MM.1S (cell line): ENCODE data around the gene SCAPER.

Experiments used
- DNase-seq: peaks from one replicate; pipeline ENCODE4 v3.0.0-alpha.2; 2015
- H2AFZ ChIP-seq: fragments of 300-600 bp; sonication (generic); 2 replicates; pipeline ENCODE4 v1.6.0; 2016; ENCODE audit warnings: antibody characterized with exemption, low read length
- H3F3A ChIP-seq: fragments of 300-600 bp; sonication (generic); 2 replicates; pipeline ENCODE4 v1.6.1; 2016; ENCODE audit warnings: mild to moderate bottlenecking, antibody characterized with exemption, low read length, moderate library complexity, mixed read lengths; ENCODE audit not compliant: insufficient read depth
- H3K27ac ChIP-seq: fragments of 300-600 bp; sonication (generic); 2 replicates; pipeline ENCODE4 v1.5.1; 2016; ENCODE audit warnings: mild to moderate bottlenecking, low read length
- H3K27me3 ChIP-seq: fragments of 300-600 bp; sonication (generic); replicated peaks from 2 replicates; pipeline ENCODE4 v1.6.0; 2016; ENCODE audit warnings: low read length; ENCODE audit not compliant: insufficient read depth
- H3K36me3 ChIP-seq: fragments of 300-600 bp; sonication (generic); replicated peaks from 2 replicates; pipeline ENCODE4 v1.6.1; 2016; ENCODE audit warnings: mild to moderate bottlenecking, low read length, mixed read lengths; ENCODE audit not compliant: insufficient read depth
- H3K4me1 ChIP-seq: fragments of 300-600 bp; sonication (generic); 2 replicates; pipeline ENCODE4 v1.6.1; 2016; ENCODE audit warnings: low read length, mixed read lengths
- H3K4me2 ChIP-seq: fragments of 300-600 bp; sonication (generic); 2 replicates; pipeline ENCODE4 v1.6.0; 2016; ENCODE audit warnings: low read depth, low read length
- H3K4me3 ChIP-seq: fragments of 300-600 bp; sonication (generic); 2 replicates; pipeline ENCODE4 v1.5.1; 2016; ENCODE audit warnings: low read length, mixed read lengths
- H3K79me2 ChIP-seq: fragments of 300-600 bp; sonication (generic); 2 replicates; pipeline ENCODE4 v1.6.1; 2016; ENCODE audit warnings: mixed run types, low read length, mixed read lengths
- H3K9ac ChIP-seq: fragments of 300-600 bp; sonication (generic); 2 replicates; pipeline ENCODE4 v1.6.1; 2016; ENCODE audit warnings: low read length, mixed read lengths
- H3K9me2 ChIP-seq: fragments of 300-600 bp; sonication (generic); replicated peaks from 2 replicates; pipeline ENCODE4 v1.6.1; 2016; ENCODE audit warnings: mild to moderate bottlenecking, low read length, mixed read lengths; ENCODE audit not compliant: insufficient read depth
- H3K9me3 ChIP-seq: fragments of 300-600 bp; sonication (generic); replicated peaks from 2 replicates; pipeline ENCODE4 v1.6.1; 2016; ENCODE audit warnings: mild to moderate bottlenecking, low read length, mixed read lengths; ENCODE audit not compliant: insufficient read depth
- H4K20me1 ChIP-seq: fragments of 300-600 bp; sonication (generic); 2 replicates; pipeline ENCODE4 v1.6.1; 2016; ENCODE audit warnings: mild to moderate bottlenecking, low read length, moderate library complexity, mixed read lengths; ENCODE audit not compliant: insufficient read depth
- CTCF ChIP-seq: fragments of 300-600 bp; sonication (generic); IDR thresholded peaks from 2 replicates; pipeline ENCODE4 v1.5.1; 2016; ENCODE audit warnings: antibody characterized with exemption, low read length, mixed read lengths
- EZH2 ChIP-seq: fragments of 300-600 bp; sonication (generic); optimal IDR thresholded peaks from 2 replicates; pipeline ENCODE3; 2017; ENCODE audit warnings: low read depth, mild to moderate bottlenecking, antibody characterized with exemption, low read length, mixed read lengths
- EZH2phosphoT487 ChIP-seq: fragments of 300-600 bp; sonication (generic); IDR thresholded peaks from 2 replicates; pipeline ENCODE4 v1.6.1; 2018; ENCODE audit warnings: antibody characterized with exemption, low read length

The SCAPER gene

GRCh38 chr15:76378691-76379090, 526.4 kb downstream of the SCAPER start:
- no peaks in the 10 kb centered on the region for H3K27me3 ChIP-seq
- H3K36me3 ChIP-seq = no peaks in the 10 kb centered on the region
- no peak for DNase-seq
- no peak overlapping the region for H3K27ac ChIP-seq
- TF ChIP-seq EZH2phosphoT487 = no peak
- no peak for TF ChIP-seq EZH2
- no peak for TF ChIP-seq CTCF
- H3F3A ChIP-seq = no peaks in the 10 kb centered on the region
- H3K9me3 ChIP-seq = no peaks in the 10 kb centered on the region
- no peak overlapping the region for H3K4me2 ChIP-seq
- no peaks in the 10 kb centered on the region for H4K20me1 ChIP-seq
- H3K79me2 ChIP-seq = no peaks in the 10 kb centered on the region
- H3K9me2 ChIP-seq = no peaks in the 10 kb centered on the region
- H3K4me1 ChIP-seq = no peaks in the 10 kb centered on the region
- H2AFZ ChIP-seq = no peak overlapping the region
- H3K9ac ChIP-seq = no peak overlapping the region
- no peak overlapping the region for H3K4me3 ChIP-seq

GRCh38 chr15:76377751-76378150, 527.4 kb downstream of the SCAPER start:
- Histone ChIP-seq H3K27ac (no peak overlapping the region), H3K4me3 (no peak overlapping the region), H3F3A (no peaks in the 10 kb centered on the region), H3K36me3 (no peaks in the 10 kb centered on the region), H3K9me3 (no peaks in the 10 kb centered on the region), H3K4me1 (no peaks in the 10 kb centered on the region), H3K9ac (no peak overlapping the region), H3K27me3 (no peaks in the 10 kb centered on the region), H3K79me2 (no peaks in the 10 kb centered on the region), H3K4me2 (no peak overlapping the region), H3K9me2 (no peaks in the 10 kb centered on the region), H4K20me1 (no peaks in the 10 kb centered on the region), H2AFZ (no peak overlapping the region)
- TF ChIP-seq EZH2phosphoT487 = no peak
- TF ChIP-seq EZH2 = no peak
- TF ChIP-seq CTCF = no peak
- no peak for DNase-seq

- no peak for TF ChIP-seq CTCF
- H3F3A ChIP-seq = no peaks in the 10 kb centered on the region
Measured at GRCh38 chr15:76377217-76377616, 527.9 kb downstream of the SCAPER start.

More at GRCh38 chr15:76377217-76377616, 527.9 kb downstream of the SCAPER start:
- H3K4me3 ChIP-seq = no peak overlapping the region
- no peaks in the 10 kb centered on the region for H3K27me3 ChIP-seq
- H3K36me3 ChIP-seq = no peaks in the 10 kb centered on the region
- no peaks in the 10 kb centered on the region for H3K79me2 ChIP-seq
- H3K9ac ChIP-seq = no peak overlapping the region
- H2AFZ ChIP-seq = no peak overlapping the region
- no peaks in the 10 kb centered on the region for H3K9me2 ChIP-seq
- no peak overlapping the region for H3K4me2 ChIP-seq
- H4K20me1 ChIP-seq = no peaks in the 10 kb centered on the region
- DNase-seq = no peak
- H3K27ac ChIP-seq = no peak overlapping the region
- no peaks in the 10 kb centered on the region for H3K9me3 ChIP-seq
- H3K4me1 ChIP-seq = no peaks in the 10 kb centered on the region
